Adrenal gland (tissue), 12 donors: ENCODE data around the gene GMEB2. TPM values are rescaled to one million over a fixed set of nuclear protein-coding genes. Genes with fewer than 3 reads are reported as not detected.

ENCODE experiments used
- DNase-seq, 7 donors: peaks; one replicate each; pipeline ENCODE4 v3.0.0-alpha.2; 2019 to 2020
- H3K27ac ChIP-seq, 5 donors: fragments of 200-600 bp; sonication (generic) in 4 of 5; 1 replicate in 3 of 5; 2 replicates in 2 of 5; pipeline versions ENCODE4 v1.5.1 to v1.8.0; 2016 to 2020; ENCODE audit warnings: mild to moderate bottlenecking in 1 of 5
- H3K27me3 ChIP-seq: fragments of 200-600 bp; 2 replicates; pipeline ENCODE4 v1.8.0; 2021
- H3K36me3 ChIP-seq, 2 donors: fragments of 200-600 bp; replicated peaks in 1 of 2; 1 replicate in 1 of 2; 2 replicates in 1 of 2; pipeline versions ENCODE4 v1.5.1 to v1.8.0; 2018 to 2022
- H3K4me1 ChIP-seq, 2 donors: fragments of 200-600 bp; replicated peaks in 1 of 2; 1 replicate in 1 of 2; 2 replicates in 1 of 2; pipeline versions ENCODE4 v1.5.1 to v1.8.0; 2018 to 2021
- H3K4me3 ChIP-seq, 4 donors: fragments of 200-600 bp; sonication (generic) in 3 of 4; one replicate each; pipeline ENCODE4 v1.5.1; 2016 to 2018
- H3K9me3 ChIP-seq, 3 donors: fragments of 200-600 bp; sonication (generic) in 1 of 3; replicated peaks in 1 of 3; 1 replicate in 2 of 3; 2 replicates in 1 of 3; pipeline versions ENCODE4 v1.5.1 to v1.8.0; 2016 to 2021
- POLR2A ChIP-seq, 2 donors: fragments of 450-650 bp; IDR thresholded peaks; one replicate each; pipeline ENCODE4 v1.6.1; 2017; ENCODE audit warnings: antibody characterized with exemption in 2 of 2, mild to moderate bottlenecking in 2 of 2, moderate library complexity in 1 of 2
- WGBS, 4 donors: extraction: QIAGEN DNeasy Blood & Tissue Kit in 2 of 4; methylation state at CpG; one replicate each; pipeline versions ENCODE4 v1.1.5 to v1.1.7; 2013 to 2017; 5-methylcytosine and 5-hydroxymethylcytosine counted together
- intact Hi-C, 2 donors: fragments of 100-400 bp; cut with DNase I; formaldehyde crosslinking; loops; one replicate each; pipeline versions ENCODE4 v1.14.1 to v1.15.0; 2022 to 2023
- polyA plus RNA-seq, 3 donors: library from polyadenylated mRNA; stranded (reverse); fragments of 200-250 nt in 2 of 3; fragments of 350-450 nt in 1 of 3; fragmentation: Illumina TruSeq in 1 of 3; extraction: RNeasy Lipid Tissue Mini Kit (QIAGEN cat#74804) in 1 of 3; gene quantifications; one replicate each; pipeline ENCODE4 v1.2.3, GENCODE V29; 2013 to 2014
- total RNA-seq, 9 donors: library from RNA; depleted of rRNA in 4 of 9; stranded (reverse); fragments of >200 nt in 4 of 9; fragments of 120-200 nt in 1 of 9; fragmentation: NEBNext Ultra II Directional in 1 of 9; extraction: Animal tissue kit (Norgen Biotek cat#: 25700) in 1 of 9; gene quantifications; one replicate each; pipeline versions ENCODE4 v1.1.0 to v1.2.4, GENCODE V29; 2013 to 2023
- TF ChIP-seq, protein P1 (sequence below), 6 experiments: fragments of 450-650 bp in 4 of 6; fragments of 200-600 bp in 2 of 6; sonication (generic) in 1 of 6; IDR thresholded peaks; 1 replicate in 5 of 6; 2 replicates in 1 of 6; pipeline versions ENCODE4 v1.5.1 to v1.8.0; 2016 to 2021; ENCODE audit warnings: antibody characterized with exemption in 6 of 6, mild to moderate bottlenecking in 2 of 6, moderate library complexity in 1 of 6
- donor health status: healthy with polysubstance abuse.
- donor health status: Bipolar disorder and iron deficiency.
- donor health status: DM: yes; HTN: yes; CAD: no.
- donor health status: DM: no; HTN: no; CAD: no.
- donor health status: DM: no; HTN: no; CAD: no.
- donor health status: DM: yes; HTN: yes; CAD: no.

The GMEB2 gene
- total and polyA plus RNA-seq, 12 donors: 4.2 to 18.2 (median 12.5) TPM

DNA sequence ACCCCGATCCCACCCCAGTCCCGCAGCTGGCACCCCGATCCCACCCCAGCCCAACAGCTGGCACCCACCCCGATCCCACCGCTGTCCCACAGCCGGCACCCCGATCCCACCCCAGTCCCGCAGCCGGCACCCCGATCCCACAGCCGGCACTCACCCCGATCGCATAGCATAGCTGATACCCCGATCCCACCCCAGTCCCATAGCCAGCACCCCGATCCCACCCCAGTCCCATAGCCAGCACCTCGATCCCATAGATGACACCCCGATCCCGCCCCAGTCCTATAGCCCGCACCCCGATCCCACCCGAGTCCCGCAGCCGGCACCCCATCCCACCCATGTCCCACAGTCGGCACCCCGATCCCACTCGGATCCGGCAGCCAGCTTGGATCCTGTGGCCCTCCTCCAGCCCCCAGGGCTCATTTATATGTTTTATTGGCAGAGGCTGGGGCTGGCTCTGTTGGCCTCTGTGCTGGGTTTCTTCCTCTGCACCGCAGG is 897 bp upstream of the GMEB2 start:
- peak overlapping the region in 3 of 4 donors; percentile 38 to 86 (median 65) for H3K4me3 ChIP-seq
- WGBS, 4 donors: 4 to 18% (median 10%) methylated on average over 1 to 28 of the region's 28 CpGs
- H3K27ac ChIP-seq: peak overlapping the region in 3 of 5 donors; percentile 95 to 100 (median 95)
- H3K9me3 ChIP-seq: no peaks in the 10 kb centered on the region
- no peaks in the 10 kb centered on the region for H3K36me3 ChIP-seq
- DNase-seq: peak in 1 of 7 donors; percentile 46
- H3K4me1 ChIP-seq: peaks cover 15 to 19% of the 10 kb centered on the region in 2 donors
- no peaks in the 10 kb centered on the region for H3K27me3 ChIP-seq
- TF ChIP-seq, protein P1, sequence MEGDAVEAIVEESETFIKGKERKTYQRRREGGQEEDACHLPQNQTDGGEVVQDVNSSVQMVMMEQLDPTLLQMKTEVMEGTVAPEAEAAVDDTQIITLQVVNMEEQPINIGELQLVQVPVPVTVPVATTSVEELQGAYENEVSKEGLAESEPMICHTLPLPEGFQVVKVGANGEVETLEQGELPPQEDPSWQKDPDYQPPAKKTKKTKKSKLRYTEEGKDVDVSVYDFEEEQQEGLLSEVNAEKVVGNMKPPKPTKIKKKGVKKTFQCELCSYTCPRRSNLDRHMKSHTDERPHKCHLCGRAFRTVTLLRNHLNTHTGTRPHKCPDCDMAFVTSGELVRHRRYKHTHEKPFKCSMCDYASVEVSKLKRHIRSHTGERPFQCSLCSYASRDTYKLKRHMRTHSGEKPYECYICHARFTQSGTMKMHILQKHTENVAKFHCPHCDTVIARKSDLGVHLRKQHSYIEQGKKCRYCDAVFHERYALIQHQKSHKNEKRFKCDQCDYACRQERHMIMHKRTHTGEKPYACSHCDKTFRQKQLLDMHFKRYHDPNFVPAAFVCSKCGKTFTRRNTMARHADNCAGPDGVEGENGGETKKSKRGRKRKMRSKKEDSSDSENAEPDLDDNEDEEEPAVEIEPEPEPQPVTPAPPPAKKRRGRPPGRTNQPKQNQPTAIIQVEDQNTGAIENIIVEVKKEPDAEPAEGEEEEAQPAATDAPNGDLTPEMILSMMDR (IDR thresholded peaks at IDR 0.05): no peak
- no peak for TF ChIP-seq POLR2A (IDR thresholded peaks at IDR 0.05)
- intact Hi-C loops: no loop called here

DNA sequence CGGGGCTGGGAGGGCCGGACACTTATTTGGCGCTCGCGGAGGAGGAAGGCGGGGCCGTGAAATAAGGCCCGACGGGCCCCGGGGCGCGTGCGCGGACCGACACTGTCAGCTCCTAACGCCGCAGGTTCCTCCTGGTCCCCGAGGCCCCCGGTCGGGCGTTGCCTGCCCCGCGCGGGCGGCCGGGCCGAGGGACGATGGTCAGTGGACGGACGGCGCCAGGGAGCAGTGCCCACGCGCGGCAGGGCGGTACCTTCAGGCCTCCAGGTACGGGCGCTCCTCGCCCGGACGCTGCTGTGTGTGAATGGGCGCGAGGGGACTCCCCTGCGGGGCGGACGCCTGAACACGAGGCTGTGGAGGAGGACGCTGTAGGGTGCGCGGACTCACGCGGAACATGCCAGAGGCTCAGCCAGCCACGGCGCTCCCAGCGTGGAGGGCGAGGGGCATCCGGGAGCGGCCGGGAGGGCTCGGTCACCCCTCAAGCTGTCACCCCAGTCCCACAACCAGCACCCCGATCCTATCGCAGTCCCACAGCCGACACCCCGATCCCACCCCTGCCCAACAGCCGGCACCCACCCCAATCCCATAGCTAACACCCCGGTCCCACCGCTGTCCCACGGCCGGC is 339 bp upstream of the GMEB2 start:
- H3K4me3 ChIP-seq: peak overlapping the region; percentile 27 to 86 (median 72)
- intact Hi-C loops: no loop called here
- H3K36me3 ChIP-seq: no peaks in the 10 kb centered on the region
- H3K9me3 ChIP-seq: no peaks in the 10 kb centered on the region
- 0 to 2% (median 1%) methylated on average over 9 to 68 of the region's 68 CpGs; no CpG with 5 or more reads in 1 of the 4 donors for WGBS, 4 donors
- DNase-seq: peak; percentile 94 to 97 (median 95)
- no peaks in the 10 kb centered on the region for H3K27me3 ChIP-seq
- peak; percentile 20 to 81 for TF ChIP-seq POLR2A (IDR thresholded peaks at IDR 0.05)
- TF ChIP-seq, protein P1 (IDR thresholded peaks at IDR 0.05): no peak
- H3K4me1 ChIP-seq: peaks cover 19 to 24% of the 10 kb centered on the region in 2 donors
- peak overlapping the region; percentile 93 to 100 (median 95) for H3K27ac ChIP-seq

DNA sequence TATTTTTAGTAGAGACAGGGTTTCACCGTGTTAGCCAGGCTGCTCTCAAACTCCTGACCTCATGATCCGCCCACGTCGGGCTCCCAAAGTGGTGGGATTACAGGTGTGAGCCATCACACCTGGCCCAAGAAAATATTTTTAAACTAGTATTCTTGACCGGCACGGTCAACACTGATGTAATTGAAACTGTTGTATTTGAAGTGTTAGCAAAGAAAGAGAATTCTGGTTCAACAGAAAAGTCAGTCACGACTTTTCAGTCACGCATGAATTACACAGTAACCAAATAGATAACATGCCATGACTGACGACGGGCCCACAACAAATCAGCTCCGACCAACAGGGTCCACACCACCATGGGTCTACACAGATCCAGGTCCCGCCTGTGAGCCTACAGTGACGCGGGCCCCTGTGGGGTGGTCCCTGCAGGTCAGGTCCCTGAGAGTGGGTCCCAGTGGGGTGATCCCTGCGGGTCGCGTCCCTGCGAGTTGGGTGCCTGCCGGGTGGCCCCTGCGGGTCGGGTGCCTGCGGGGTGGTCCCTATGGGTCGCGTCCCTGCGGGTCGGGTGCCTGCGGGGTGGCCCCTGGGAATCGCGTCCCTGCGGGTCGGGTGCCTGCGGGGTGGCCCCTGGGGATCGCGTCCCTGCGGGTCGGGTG is 1.0 kb downstream of the GMEB2 start:
- WGBS, 4 donors: 15 to 31% (median 21%) methylated on average over 17 to 33 of the region's 36 CpGs
- no peaks in the 10 kb centered on the region for H3K36me3 ChIP-seq
- peak in 4 of 7 donors; percentile 23 to 48 (median 48) for DNase-seq
- peak overlapping the region; percentile 38 to 99 (median 89) for H3K4me3 ChIP-seq
- H3K4me1 ChIP-seq: peaks cover 25 to 27% of the 10 kb centered on the region in 2 donors
- no peaks in the 10 kb centered on the region for H3K9me3 ChIP-seq
- TF ChIP-seq, protein P1 (IDR thresholded peaks at IDR 0.05): no peak
- peak in 1 of 2 donors; percentile 5 for TF ChIP-seq POLR2A (IDR thresholded peaks at IDR 0.05)
- intact Hi-C loops: no loop called here
- H3K27ac ChIP-seq: peak overlapping the region; percentile 64 to 100 (median 95)
- no peaks in the 10 kb centered on the region for H3K27me3 ChIP-seq

DNA sequence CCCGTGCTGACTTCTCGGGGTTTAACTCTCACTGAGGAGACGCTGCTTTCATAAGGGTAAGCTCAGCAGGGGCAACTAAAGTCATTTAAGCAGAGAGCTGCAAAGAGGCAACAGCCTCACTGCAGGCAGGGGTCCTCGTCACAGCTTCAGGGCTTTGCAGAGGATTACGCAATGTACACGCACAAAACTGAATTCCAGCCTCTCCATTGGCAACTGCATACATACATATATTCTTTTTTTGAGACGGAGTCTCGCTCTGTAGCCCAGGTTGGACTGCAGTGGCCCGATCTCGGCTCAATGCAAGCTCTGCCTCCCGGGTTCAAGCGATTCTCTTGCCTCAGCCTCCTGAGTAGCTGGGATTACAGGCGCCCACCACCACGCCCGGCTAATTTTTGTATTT is 2.4 kb downstream of the GMEB2 start:
- TF ChIP-seq POLR2A (IDR thresholded peaks at IDR 0.05): no peak
- TF ChIP-seq, protein P1 (IDR thresholded peaks at IDR 0.05): no peak
- 82 to 90% (median 87%) methylated on average over 15 of the region's 15 CpGs for WGBS, 4 donors
- H3K27ac ChIP-seq: no peak overlapping the region
- no peaks in the 10 kb centered on the region for H3K9me3 ChIP-seq
- DNase-seq: peak in 1 of 7 donors; percentile 5
- intact Hi-C loops: no loop called here
- H3K4me1 ChIP-seq: peaks cover 25 to 27% of the 10 kb centered on the region in 2 donors
- H3K27me3 ChIP-seq: no peaks in the 10 kb centered on the region
- no peak overlapping the region for H3K4me3 ChIP-seq
- H3K36me3 ChIP-seq: no peaks in the 10 kb centered on the region
